Measurements from ENCODE around the gene HYI.
"Not testable (repeated sequence)": the region's sequence is repeated elsewhere in the genome, so short reads cannot be mapped to it uniquely, and the experiment has no call there.

The HYI gene

DNA sequence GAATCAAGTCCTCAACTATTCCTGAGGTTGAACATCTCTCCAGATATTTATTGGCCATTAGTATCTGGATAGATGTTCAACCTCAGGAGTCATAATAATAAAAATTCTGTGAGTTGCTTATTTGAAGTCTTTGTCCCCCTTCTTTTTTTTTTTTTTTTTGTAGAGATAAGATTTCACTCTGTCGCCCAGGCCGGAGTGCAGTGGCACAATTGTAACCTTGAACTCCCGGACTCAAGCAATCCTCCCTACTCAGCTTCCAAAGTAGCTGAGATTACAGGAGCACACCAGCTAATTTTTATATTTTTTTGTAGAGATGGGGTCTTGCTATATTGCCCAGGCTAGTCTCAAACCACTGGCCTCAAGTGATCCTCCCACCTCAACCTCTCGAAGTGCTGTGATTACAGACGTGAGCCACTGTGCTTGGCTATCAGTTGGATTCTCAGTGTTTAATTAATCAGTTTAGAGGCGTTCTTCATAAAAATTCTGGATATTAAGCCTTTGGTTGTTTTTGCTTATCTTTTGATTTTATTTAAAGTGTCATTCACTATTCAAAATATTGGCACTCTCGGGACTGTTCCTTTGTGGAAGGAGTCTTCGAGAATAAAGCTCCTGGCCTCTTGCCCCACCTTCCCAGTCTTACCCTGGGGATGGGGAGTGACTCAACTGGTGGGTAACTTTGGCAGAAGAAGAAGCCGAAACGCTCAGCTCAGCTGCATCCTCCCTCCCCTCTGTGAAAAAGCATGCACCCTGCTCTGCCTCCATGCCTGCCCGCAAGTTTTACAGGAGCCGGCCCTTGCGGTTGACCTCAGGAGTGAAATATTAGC lies 11.2 kb upstream of the HYI start:
- DNase-seq (ENCODE audit: low read depth), result no peak

DNA sequence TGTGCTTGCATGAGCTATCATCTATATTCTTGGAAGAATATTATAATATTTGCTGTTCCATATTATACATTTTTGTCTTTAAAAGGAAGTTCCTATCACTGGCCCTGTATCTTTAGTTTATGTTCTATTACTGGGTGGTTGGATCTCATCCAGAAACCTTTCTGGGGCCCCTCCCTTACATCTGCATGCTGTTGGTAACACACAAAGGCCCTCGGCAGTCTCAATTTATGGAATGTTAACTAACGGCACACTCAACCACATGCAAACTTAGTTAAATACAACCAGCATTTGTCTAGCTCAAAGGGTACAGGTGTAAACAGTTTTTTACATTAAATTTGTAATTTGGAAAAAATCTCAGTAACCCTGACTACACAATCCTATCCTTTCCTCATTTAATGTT lies 9.7 kb upstream of the HYI start:
- no peak for DNase-seq (ENCODE audit: low read depth)

DNA sequence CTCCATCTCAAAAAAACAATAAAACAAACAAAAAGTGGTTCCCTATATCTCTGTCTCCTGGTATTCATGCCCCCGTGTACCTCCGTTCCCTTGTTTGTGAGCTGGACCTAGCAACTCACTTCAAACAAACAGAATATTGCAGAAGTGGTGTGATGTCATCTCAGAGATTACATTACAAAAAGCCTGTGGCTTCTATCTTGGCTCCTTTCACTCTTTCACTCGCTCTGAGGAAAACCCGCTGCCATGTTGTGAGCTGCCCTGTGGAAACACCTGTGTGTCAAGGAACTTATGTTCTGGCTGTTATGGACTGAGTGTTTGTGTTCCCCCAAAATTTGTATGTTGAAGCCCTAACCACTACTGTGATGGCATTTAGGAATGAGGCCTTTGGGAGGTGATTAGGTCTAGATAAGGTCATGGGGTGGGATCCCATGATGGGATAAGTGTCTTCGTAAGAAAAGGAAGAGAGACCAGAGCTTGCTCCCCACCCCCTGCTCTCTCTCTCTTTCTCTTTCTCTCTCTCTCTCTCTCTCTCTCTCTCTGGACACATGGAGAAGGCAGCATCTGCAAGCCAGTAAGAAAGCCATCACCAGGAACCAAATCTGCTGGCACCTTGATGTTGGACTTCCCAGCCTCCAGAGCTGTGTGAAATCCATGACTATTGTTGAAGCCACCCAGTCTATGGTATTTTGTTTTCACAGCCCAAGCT lies 7.4 kb upstream of the HYI start:
- no peak for DNase-seq (ENCODE audit: low read depth)

DNA sequence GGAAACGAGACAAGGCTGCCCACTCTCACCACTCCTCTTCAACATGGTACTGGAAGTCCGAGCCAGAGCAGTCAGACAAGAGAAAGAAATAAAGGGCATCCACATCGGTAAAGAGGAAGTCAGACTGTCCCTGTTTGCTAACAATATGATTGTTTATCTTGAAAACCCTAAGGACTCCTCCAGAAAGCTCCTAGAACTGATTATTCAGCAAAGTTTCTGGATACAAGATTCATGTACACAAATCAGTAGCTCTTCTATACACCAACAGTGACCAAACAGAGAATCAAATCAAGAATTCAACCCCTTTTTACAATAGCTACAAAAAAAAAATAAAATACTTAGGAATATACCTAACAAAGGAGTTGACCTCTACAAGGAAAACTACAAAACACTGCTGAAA lies 4.6 kb upstream of the HYI start:
- not testable (repeated sequence) for DNase-seq (ENCODE audit: low read depth)

DNA sequence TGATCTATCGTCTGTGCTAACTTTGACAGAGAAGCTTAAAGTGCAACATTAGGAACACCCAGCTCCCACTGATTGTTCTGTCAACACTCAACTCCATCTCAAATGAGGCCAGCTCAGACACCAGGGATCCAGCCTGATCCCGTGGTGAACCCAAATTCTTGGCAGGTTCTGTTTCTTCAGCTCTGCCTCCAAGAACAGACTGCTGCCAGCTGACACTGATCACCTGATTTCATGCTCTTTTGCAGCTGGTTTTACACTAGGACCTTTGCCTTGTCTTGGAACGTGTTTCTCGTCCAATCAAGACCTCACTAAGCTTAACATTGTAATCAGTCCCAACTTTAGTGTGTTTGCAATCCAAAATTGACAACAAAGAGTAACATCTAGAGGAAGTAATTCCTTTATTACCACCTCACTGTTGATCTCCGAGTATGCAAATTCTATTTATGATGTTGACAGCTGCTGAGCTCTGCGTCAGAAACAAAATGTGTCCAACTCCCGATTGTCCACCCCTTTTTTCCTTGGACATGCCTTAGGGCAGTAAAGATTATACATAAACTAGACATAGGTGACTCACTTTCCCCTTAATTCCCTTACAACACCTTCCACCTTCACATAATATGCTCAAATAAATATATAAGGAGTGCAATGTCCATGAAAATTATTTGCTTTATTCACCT lies 1.6 kb upstream of the HYI start:
- no peak for DNase-seq (ENCODE audit: low read depth)

DNA sequence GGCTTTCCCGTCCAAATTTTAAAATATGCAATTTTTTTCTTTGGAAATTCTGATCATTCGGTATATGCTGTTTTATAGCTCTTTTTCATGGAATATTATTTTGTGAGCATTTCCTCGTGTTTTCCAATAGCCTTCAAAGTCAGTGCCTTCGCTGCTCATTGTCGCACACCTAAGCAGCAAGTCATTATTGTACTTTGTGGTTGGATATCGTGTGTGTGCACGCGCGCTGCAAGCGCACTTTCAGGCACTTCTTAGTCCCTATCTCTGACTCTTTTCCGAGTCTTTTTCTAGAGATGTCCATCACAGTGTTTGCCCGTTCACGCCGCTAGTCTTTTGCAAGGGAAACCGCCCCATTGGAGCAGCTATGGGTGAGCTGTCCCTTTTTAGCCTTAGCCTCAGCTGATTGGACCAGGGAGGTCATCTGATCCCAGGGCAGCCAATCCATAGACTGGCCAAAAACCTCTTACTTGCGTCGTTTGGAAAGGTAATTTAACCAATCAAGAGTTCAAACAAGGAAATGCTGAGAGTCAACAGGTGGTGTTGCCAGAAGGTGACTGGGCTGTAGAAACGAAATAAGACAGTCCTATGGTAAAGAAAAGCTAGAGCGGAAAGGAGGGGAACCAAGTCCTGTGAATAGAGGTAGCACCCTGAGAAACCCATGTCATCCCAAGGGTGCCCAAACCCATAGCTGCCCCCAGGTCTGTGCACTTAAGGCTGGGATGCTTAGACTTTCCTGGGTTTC lies 710 bp upstream of the HYI start:
- DNase-seq (ENCODE audit: low read depth), result peak; percentile 35

DNA sequence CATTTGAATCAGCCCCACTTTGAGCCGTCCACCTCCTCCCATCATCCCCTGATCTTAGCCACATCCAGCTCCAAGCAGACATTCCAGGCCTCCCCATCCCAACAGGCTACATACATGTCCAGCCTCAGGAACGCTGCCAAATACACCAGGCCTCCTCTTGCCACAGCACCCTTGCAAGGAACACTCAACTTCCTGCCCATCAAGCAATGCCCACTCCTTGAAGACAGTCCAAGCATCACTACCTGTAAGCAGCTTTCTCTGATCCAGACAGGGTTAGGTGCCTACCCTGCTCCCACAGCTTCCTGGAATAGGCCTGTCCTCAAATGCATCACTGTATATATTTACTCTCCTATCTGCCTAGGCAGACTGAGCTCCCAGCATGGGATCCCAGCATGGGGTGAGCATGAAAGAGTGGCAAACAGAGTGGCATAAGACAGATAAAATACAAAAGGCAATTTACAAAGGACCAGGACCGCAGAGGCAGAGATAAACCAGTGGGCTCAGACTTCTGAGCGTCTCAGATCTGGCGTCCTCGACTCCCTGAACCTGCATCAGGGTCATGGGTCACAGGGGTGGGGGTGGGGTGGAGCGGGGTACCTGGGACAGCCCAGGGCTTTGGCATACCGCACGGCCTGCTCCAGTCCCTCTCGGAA lies 816 bp downstream of the HYI start:
- DNase-seq (ENCODE audit: low read depth), result no peak

DNA sequence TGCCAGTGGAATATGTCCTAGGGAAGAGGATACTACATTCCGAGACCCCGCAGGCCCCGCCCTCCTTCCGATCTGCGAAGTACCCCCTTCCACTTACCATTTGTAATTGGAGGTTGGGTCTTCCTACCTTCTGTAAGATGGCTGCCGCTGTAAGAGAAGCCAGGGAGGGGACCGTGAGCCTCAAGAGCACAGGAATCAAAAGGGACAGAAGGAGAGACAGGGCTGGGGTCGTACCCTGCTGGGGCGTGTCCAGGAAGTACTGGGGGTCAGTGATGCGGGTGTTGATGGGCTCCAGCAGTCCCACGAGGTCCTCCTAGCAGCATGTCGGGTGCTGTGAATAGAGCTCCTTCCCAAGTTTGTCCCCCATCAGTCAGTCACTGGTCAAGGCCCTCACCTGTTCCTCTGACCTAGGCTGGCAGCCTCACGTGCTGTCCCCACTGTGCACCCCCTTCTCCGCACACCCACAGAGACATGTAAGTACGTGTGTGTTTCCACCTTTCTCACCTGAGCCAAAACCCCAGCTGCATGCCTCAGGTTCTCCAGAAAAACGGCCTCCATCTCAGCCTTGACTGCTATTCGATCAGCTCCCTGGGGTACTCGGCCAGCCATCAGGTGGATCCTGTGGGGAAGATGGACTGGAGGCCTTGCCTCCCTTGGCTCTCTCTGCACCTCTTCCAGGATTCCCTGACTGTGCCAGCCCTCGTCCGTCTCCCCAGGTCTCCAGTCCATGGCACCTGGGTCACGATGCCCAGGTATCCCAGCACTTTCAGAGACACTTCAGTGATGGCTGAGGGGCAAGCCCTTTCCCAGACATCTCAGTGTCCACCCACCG lies 1.8 kb downstream of the HYI start:
- DNase-seq (ENCODE audit: low read depth), result no peak

DNA sequence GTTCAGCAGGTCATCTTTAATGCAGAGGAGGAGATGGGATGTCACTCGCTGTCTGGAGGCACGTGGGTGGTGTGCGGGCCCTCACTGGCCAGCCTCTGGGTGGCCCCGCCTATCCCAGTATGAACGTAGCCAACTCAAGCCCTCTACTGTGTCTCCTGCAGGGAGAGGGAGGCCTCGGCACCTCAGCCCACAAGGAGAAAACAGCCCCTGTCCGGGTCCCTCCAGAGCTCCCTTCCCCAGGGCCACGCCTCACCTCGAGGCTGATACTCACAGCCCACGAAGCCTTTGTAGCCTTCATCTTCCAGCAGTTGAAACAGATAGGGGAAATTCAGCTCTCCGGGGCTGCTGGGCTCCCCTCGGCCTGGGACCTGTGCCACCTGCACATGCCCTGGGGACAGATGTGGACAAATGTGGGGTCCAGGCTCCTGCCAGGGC lies 2.6 kb downstream of the HYI start:
- no peak for DNase-seq (ENCODE audit: low read depth)

DNA sequence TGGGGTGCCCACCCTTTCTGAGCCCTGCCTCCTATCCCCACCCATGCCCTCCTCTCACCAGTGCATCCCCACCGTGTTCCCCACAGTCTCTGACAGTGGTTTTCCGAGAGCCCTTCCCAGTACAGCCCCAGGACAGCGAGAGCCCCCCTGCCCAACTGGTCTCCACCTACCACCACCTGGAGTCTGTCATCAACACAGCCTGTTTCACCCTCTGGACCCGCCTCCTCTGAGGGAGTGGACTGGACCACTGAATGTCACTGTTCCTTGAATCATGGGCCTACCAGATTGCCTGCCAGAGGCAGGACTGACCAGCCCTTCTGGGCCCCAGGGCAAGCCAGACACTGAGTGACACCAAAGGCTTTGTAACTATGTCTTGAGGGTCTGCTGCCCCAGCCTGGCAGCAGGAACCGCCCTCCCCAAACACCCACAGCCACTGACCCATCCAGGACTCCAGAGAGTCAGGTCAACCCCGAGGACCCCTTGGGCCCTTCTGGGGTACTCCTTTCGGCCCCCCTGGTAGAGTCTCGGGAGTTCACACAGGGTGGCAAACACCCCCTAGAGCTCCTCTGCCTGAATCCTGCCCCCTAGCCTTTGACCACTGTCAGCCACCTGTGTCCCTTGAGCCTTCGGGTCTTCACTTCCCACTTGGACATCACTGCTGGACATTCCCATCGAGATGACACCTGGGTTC lies 3.3 kb downstream of the HYI start:
- DNase-seq (ENCODE audit: low read depth), result no peak

DNA sequence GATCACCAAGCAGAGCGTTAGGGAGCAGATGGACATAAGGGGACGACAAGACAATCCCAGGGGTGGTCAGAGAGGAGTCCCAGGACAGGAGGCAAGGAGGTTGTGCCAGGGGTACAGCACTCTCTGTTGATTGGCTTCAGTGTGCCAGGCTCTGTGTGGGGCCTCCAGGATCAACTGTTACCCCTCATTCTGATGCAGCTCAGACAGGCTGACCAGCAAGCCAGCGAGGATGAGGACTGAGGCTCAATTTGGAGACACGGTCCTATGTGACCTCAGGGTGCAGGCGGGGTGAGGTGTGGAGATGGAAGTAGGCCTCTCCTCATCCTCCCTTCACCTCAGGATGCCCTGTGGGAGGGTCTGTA lies 4.0 kb downstream of the HYI start:
- no peak for DNase-seq (ENCODE audit: low read depth)

DNA sequence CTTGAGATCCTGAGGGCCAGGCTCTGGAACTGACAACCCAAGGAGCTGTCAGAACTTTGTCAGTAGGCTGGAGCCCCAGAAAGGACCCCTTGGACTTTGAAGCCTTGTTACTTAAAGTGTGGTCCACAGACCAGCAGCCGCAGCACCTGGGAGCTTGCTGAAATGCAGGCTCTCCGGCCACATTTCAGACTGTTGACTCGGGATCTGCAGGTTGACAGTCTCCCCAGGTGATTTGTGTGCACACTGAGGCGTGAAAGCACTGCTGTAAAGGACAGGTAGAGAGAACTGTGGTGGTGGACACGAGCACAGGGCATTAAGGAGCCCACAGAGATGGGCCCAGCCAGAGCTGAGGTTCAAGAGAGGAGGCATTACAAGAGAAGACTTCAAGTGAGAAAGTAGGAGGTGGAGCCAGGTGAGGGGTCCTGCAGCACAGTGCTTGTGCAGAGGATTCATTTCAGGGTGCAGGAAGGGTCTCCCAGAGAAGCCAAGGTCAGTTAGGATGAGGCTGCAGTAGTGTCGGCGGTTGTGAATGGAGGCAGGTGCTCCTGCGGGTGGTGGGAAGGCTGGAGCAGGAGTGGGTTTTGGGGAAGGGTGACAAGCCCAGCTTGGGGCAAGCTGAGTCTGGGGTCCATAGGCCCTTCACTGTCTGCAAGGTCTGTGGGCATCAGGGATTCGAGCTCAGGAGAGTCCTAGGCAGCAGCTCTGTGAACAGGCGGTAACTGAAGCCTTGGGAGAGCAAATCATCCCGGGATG lies 4.6 kb downstream of the HYI start:
- DNase-seq (ENCODE audit: low read depth), result no peak

DNA sequence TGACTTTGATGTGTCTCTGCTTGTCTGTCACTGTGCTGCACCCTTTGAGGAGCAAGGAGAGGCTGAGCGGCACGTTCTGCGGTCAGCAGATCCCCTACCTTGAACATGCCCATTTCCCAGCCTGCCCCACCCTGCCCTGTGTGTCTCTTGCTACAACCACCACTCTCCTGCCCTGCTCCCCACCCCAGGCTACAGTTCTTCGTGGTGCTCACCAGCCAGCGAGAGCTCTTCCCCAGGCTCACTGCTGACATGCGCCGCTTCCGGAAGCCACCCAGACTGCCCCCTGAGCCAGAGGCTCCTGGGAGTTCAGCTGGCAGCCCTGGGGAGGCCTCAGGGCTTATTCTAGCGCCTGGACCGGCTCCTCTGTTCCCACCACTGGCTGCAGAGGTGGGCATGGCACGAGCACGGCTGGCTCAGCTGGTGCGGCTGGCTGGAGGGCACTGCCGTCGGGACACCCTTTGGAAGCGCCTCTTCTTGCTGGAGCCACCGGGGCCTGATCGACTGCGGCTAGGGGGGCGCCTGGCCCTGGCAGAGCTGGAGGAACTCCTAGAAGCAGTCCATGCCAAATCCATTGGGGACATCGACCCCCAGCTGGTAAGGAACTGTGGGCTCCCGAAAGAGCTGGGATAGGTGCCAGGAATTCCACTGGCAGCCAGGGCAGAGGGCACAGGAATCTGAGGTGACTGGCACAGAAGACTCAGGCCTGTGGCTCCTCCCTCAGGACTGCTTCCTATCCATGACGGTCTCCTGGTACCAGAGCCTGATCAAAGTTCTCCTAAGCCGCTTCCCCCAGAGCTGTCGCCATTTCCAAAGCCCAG lies 5.6 kb downstream of the HYI start:
- DNase-seq (ENCODE audit: low read depth), result no peak

DNA sequence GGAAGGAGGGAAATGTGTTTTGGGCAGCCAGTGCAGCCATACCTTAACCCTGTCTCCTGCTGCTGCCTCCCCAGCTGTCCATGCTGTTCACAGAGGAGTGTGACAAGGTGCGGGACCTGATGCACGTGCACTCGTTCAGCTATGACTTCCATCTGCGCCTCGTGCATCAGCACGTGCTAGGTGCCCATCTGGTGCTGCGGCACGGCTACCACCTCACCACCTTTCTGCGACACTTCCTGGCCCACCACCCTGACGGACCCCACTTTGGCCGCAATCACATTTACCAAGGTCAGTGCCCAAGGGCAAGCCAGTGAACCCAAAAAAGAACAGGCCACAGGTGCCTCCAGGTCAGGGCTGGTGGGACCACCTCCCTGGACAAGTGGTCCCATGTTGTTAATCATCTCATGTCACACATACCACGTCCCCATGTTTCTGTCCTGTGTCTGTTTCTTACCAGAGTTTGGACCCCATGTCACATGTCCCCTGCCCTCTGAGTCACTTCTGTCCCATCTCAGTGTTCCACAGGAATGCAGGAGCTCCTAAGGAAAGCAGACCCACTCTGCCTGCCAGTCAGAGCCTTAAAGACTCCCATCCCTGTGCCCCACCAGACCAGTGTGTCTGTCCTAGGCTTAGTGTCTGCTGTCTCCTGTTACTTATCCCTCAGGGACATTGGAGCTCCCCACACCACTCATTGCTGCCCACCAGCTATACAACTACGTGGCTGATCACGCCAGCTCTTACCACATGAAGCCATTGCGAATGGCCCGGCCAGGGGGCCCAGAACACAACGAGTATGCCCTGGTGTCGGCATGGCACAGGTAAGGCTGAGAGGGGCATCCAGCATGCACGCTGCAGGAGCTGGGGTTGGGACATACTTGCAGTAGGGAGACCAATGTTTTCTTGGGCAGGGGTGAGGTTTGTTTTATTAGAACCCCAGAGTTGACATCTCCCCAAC lies 6.6 kb downstream of the HYI start:
- DNase-seq (ENCODE audit: low read depth), result no peak

DNA sequence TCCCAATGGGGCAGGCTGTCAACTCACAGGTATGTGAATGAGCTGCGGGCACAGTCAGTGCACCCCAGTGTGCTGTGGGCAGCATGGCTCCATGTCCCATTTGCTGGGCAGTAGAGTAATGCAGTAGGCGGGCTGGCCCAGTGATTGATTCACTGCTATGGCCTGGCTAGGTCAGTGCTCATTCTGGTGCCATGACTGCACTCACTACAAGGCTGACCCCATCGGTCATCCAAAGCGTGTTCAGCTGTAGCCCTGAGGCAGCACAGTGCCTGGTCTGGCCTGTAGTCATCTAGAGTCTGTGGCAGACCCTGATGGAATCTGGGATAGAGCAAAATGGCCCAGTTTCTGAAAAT lies 7.4 kb downstream of the HYI start:
- no peak for DNase-seq (ENCODE audit: low read depth)

DNA sequence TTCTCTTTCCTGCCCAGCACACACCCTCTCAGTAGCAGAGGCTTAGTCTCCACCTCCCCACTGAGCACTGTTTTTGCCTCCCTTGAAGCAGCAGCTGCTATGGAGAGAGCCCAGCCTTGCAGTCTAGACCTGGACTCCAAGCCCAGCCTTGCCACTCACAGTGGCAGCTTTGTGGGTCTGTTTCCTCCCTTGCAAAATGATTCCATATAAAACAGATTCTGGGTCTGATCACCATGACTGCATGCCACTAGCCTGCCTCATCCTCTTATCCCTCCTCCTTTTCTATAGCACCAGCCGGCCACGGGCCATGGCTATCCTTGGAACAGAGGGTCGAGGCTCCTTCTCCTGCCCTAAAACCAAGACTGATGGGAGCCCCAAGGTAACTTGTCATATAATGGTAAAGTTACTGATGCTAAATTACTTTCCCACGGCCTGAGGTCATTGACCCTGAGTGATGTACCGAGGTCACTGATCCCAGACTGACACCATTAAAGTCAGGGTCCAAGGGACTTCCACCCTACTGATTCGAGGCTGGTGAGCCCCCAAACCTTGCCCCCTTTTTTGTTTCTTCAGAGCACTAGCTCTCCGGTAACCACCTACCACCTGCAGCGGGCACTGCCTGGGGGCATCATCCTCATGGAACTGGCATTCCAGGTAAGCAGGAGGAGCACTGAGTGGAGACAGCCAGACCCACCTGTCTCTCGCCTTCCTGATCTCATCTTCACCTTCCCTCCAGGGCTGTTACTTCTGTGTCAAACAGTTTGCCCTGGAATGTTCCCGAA lies 7.9 kb downstream of the HYI start:
- DNase-seq (ENCODE audit: low read depth), result no peak

DNA sequence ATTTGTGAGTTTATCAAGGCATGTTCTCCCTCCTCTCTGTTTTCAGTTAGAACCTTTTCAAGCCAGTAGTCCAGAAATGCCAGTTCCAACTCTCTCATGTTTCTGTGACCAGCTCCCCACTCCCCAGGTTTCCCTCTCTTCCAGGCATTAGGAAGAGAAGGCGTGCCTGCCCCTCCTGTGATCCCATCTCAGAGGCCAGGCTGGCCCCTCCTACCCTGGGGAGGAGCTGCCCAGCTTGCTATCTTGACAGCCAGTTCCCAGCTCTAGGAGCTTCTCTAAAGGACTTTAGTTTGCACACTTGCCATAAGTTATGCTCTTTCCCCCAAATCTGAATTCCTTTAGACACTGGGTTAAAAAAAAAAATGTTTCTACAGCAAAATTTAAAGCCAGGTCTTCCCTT lies 8.9 kb downstream of the HYI start:
- no peak for DNase-seq (ENCODE audit: low read depth)
